Measurements from ENCODE around the gene IL5. TPM values are rescaled to one million over a fixed set of nuclear protein-coding genes. Genes with fewer than 3 reads are reported as not detected.

Gene IL5
- total RNA-seq, 4 donors from 2014 or later: not detected

- TF ChIP-seq POLR2AphosphoS5 (IDR thresholded peaks at IDR 0.05) (no peak), EP300 (IDR thresholded peaks at IDR 0.05) (no peak), CTCF (IDR thresholded peaks at IDR 0.05) (no peak), POLR2A (IDR thresholded peaks at IDR 0.05) (no peak)
- Histone ChIP-seq H3K4me1 (peaks cover 2 to 66% (median 26%) of the 10 kb centered on the region in 3 donors), H3K9me3 (no peaks in the 10 kb centered on the region), H3K36me3 (no peaks in the 10 kb centered on the region), H3K27me3 (no peaks in the 10 kb centered on the region), H3K27ac (peak overlapping the region in 3 of 4 donors; percentile 97 to 99 (median 98)), H3K4me3 (no peak overlapping the region)
- 22 to 50% methylated on average over 2 to 3 of the region's 9 CpGs for WGBS, 2 donors (ENCODE audit: low coverage in 1 of 2)
- ATAC-seq: no peak
Measured at GRCh38 chr5:132499440-132500243, 43.7 kb downstream of the IL5 start.

GRCh38 chr5:132498686-132499271 is 44.5 kb downstream of the IL5 start:
- TF ChIP-seq CTCF (IDR thresholded peaks at IDR 0.05) (no peak), EP300 (IDR thresholded peaks at IDR 0.05) (no peak), POLR2AphosphoS5 (IDR thresholded peaks at IDR 0.05) (no peak)
- Histone ChIP-seq H3K4me3 (no peak overlapping the region), H3K4me1 (peaks cover 2 to 74% (median 29%) of the 10 kb centered on the region in 3 donors), H3K27ac (peak overlapping the region in 3 of 4 donors; percentile 97 to 99 (median 98)), H3K9me3 (no peaks in the 10 kb centered on the region), H3K27me3 (no peaks in the 10 kb centered on the region), H3K36me3 (no peaks in the 10 kb centered on the region)
- no peak for ATAC-seq
- WGBS, 2 donors (ENCODE audit: low coverage in 1 of 2): 72 to 89% methylated on average over 3 to 4 of the region's 4 CpGs

DNA sequence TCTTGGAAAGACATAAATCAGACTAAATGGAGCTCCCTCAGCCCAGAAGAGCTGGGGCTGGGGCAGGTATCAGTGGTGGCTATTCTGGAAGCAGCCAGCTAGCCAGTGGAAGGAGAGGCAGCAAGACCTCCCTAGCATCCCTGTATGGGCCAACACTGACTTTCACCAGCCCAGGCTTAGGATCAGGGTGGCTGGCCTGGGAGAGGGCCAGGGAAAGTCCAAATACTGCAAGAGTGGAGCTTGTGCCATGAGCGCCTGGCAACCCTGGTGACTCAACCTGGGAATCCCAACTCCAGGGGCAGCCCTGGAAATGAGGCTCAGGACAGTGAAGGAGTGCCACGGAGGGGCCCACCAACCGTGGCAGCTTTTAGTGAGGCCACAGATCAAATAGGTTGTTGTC is 45.2 kb downstream of the IL5 start:
- H3K27me3 ChIP-seq: no peaks in the 10 kb centered on the region
- H3K4me3 ChIP-seq: no peak overlapping the region
- H3K9me3 ChIP-seq: no peaks in the 10 kb centered on the region
- TF ChIP-seq POLR2AphosphoS5 (IDR thresholded peaks at IDR 0.05) (peak; percentile 73), CTCF (IDR thresholded peaks at IDR 0.05) (no peak), POLR2A (IDR thresholded peaks at IDR 0.05) (no peak), EP300 (IDR thresholded peaks at IDR 0.05) (no peak)
- peaks cover 2 to 78% (median 29%) of the 10 kb centered on the region in 3 donors for H3K4me1 ChIP-seq
- H3K36me3 ChIP-seq: no peaks in the 10 kb centered on the region
- ATAC-seq: no peak
- peak overlapping the region; percentile 84 to 99 (median 98) for H3K27ac ChIP-seq
- WGBS, 2 donors (ENCODE audit: low coverage in 1 of 2): 60% methylated on average over 2 of the region's 3 CpGs; no CpG with 5 or more reads in 1 of the 2 donors

DNA sequence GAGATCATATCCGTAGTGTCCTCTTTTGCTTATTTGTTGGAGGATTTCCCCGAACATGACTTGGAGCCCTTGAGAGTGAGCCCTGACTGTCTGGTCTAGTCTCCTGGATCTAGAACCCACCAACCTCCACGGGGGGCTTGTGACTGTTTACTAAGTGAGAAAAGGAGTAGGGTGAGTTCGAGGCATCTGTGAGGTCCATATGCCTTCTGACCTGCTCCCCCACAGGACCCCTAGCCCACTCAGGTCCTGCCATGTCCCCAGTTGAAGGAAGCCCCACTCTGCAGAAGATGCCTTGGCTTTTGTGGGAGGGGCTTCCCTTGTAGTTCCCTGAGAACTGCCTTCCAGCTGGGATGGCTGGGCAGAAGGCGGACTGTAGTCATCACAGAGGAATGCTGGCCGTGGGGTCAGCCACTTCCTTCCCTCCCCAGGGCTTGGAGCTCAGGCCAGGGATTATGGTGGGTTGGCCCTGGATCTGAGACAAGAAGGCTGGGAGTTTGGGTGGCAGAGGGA is 45.8 kb downstream of the IL5 start:
- Histone ChIP-seq H3K9me3 (no peaks in the 10 kb centered on the region), H3K27me3 (no peaks in the 10 kb centered on the region), H3K36me3 (no peaks in the 10 kb centered on the region), H3K27ac (peak overlapping the region; percentile 84 to 99 (median 98)), H3K4me3 (peak overlapping the region in 1 of 2 donors; percentile 73), H3K4me1 (peaks cover 2 to 77% (median 29%) of the 10 kb centered on the region in 3 donors)
- TF ChIP-seq POLR2AphosphoS5 (IDR thresholded peaks at IDR 0.05) (peak; percentile 87), POLR2A (IDR thresholded peaks at IDR 0.05) (no peak), CTCF (IDR thresholded peaks at IDR 0.05) (no peak), EP300 (IDR thresholded peaks at IDR 0.05) (no peak)
- 38% methylated on average over 2 of the region's 6 CpGs; no CpG with 5 or more reads in 1 of the 2 donors for WGBS, 2 donors (ENCODE audit: low coverage in 1 of 2)
- peak; percentile 46 for ATAC-seq

All from gastroesophageal sphincter (tissue), 4 donors.